ENCODE data around the gene C1RL.
"Not testable (repeated sequence)": the region's sequence is repeated elsewhere in the genome, so short reads cannot be mapped to it uniquely, and the experiment has no call there.

Gene C1RL

DNA sequence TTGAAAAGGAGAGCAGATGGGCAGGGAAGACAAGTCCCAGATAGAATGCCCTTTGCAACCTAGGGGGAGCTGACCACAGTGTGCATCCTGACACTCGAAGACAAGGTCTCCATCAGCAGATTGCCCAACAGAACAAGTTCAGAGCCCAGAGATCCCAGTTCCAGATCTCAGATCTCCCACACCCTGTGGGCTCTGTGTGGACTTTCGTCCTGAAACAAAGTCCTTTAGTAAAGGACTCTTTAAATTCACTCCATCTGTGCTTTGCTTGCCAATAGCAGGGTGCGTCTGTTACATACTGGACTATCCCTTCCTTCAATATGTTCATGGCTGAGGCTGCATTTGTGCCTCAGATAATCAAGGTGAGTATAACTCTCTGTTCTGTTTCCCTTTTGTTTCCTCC lies 8.7 kb upstream of the C1RL start:
- no peak for DNase-seq (ENCODE audit: extremely low spot score, insufficient read length, low read depth)
- FAIRE-seq, result no peak

DNA sequence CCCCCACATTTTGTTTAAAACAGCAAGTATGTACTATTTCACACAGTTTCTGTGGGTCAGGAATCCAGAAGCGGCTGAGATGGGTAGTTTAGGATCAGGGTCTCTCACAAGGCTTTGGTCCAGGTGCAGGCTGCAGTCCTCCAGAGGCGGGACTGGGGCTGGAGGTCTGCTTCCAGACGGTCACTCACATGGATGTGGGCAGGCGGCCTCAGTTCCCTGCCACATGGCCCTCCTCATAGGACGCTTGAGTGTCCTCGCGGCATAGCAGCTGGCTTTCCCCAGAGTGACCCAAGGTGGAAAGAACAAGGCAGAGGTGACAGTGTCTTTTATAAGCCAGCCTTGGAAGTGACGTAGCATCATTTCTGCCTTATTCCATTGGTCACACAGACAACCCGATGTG lies 7.9 kb upstream of the C1RL start:
- no peak for FAIRE-seq
- DNase-seq (ENCODE audit: extremely low spot score, insufficient read length, low read depth), result no peak

DNA sequence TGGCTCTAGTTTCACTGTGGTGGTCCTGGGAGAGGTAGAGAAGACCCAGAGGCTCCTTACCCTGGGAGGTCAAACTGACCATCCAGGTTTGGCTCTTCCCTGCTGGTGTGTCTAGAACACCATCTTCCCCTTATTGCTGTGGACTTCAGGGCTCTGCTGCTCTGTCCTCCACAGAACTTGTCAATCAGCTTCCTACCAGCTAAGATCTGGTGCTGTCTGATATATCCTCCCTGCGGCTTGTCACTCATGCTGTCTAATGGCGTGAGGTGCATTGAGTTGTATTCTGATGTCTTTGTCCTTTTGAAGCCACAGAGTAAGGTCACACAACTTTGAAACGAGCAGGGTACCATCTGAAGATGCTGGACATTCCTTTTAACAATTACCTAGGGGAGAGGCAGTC lies 7.2 kb upstream of the C1RL start:
- no peak for DNase-seq (ENCODE audit: extremely low spot score, insufficient read length, low read depth)
- FAIRE-seq, result no peak

DNA sequence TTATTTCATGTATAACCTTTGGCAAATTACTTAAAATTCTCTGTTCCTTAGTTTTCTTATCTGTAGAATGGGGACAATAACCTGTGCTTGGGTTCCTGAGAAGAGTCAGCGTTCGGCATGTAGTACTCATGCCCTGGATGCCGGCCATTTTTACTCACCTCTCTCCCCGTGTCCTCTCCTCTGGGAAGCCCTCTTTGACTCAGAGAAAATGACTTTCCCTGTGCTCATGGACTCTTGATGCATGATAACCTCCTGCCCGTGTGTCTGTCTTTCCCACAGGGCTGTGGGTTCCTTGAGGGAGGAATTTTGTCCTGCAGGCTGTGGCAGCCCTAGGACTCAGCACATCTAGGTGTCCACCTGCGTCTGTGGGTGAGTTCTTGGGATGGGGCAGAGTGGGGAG lies 5.8 kb upstream of the C1RL start:
- no peak for DNase-seq (ENCODE audit: extremely low spot score, insufficient read length, low read depth)
- no peak for FAIRE-seq

DNA sequence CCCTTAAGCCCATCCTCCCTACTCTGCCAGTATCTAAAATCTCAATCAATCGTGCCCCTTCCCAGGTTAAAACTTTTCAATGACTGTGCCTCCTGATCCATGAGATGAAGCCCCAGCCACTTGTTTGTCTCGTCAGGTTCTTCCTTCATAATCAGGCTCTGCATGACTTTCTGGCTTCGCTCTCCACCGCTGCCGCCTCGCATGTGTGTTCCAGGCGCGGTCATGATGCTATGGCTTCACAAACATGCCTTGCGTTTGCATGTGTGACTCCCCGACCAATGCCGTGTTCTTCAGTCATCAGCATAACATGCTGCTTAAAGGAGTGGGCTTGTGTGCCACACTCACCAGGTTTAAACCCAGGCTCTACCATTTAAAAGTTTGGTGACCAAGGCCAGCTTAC lies 5.0 kb upstream of the C1RL start:
- FAIRE-seq, result no peak
- no peak for DNase-seq (ENCODE audit: extremely low spot score, insufficient read length, low read depth)

DNA sequence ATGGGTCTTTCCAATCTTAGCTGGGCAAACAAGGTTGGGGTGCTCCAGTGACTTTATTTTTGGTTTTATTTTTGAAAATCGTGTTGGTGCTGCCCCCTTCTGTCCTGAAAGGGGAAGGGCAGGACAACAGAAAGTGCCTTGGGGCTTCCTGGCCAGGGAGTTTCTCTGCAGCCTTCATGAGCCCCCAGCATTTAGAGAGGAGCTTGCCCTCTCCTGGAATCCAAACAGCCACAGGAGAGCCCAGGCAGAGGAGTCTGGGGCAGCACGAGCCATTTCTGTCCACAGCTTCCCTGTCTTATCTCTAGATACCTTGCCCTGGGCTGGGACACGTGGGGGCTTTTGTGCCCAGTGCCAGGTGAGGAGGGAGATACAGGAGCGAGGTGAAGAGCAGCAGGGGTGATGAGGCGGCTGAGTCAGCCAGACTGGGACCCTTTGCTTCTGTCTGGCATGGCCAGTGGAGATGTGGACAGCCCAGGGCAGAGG lies 4.4 kb upstream of the C1RL start:
- FAIRE-seq (peak; percentile 75), DNase-seq (ENCODE audit: extremely low spot score, insufficient read length, low read depth) (no peak)

DNA sequence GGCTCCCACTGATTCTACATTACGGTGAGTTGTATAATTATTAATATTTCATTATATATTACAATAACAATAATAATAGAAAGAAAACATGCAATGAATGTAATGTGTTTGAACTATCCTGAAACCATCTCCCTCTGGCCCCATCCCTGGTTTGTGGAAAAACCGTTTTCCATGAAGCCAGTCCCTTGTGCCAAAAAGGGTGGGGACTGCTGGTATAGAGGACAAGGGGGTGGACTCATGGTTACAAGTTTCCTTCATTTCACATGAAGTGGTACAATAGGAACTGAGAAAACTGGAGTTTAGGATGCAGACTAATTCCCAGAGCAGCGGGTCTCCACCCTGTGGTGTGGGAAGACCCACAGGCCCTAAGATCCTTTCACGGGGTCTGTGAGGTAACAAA lies 3.0 kb upstream of the C1RL start:
- FAIRE-seq (no peak), DNase-seq (ENCODE audit: extremely low spot score, insufficient read length, low read depth) (no peak)

DNA sequence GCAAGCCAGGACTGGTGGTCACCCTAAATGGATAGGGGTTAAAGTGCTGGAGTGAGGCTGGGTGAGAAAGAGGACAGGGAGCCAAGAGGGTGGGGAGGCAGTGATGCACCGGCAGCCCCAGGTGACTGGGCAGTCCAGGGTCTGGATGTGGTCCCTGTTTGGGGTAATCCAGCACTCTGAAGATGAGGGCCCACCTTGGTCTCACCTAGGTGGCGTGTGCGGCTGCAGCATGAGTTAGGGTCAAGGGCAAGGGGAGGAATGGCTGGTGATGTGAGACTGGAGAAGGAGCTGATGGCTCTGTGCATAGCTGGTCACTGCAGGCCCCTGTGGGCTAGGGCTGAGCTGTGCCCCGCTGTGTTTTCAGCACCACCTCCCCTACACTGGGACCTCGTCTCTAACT lies 1.6 kb upstream of the C1RL start:
- FAIRE-seq, result no peak

DNA sequence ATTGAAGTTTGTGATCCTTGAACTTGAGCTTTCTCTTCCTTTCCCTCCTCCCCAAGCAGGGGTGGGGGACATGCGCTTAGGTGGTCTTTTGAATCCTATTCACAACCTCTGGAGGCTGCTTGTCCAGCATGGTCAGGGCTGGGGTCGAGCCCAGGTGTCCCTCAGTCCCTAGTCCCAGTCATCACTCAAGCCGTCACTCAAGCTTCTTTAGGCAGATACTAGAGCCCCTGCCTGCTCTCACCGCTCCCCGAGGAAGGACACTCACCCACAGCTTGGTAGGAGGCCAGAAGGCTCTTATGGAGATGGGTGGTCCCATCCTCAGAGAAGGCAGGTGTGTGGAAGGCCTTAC lies 532 bp upstream of the C1RL start:
- DNase-seq (ENCODE audit: extremely low spot score, insufficient read length, low read depth), result no peak
- no peak for FAIRE-seq

More for the DNA sequence above, 1.6 kb upstream of the C1RL start:
- no peak for DNase-seq (ENCODE audit: extremely low spot score, insufficient read length, low read depth)

DNA sequence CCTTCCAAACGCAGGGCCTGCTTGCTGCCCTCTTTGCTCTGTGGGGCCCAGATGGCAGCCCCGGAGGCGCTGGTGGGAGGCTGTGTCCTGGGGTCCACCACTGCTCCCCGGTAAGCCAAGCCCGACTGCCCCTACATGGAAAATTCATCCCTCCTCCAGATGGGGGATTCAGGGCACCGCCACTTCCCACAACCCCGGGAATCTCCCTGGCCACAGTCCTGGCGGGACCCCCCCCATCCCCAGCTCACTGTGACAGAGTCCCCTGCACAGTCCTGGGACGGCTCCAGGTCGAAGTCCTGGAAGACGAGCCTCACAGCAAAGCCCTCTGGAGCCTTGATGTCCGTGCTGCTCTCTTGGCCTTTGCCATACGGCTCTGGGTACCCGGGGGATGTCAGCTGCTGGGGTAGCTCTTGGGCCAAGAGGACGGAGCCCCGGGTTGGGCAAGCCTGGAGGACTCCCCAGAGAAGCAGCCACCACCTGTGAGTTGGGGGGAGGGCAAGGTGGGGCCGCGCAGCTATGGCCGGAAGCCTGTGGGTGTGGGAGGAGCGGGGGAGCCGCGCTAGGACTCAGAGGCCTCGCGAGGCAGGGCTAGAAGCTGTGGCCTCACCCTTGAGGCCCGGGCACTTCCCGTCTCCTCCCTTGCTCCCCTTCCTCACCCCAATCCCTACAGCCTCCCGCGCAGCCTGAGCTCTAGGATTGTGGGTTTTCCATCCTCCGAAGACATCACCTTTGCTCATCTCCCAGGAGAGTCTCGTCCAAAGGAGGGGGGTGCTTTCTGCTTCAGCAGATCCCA lies 815 bp downstream of the C1RL start:
- DNase-seq (ENCODE audit: extremely low spot score, insufficient read length, low read depth) (peak; percentile 81), FAIRE-seq (peak; percentile 98)

DNA sequence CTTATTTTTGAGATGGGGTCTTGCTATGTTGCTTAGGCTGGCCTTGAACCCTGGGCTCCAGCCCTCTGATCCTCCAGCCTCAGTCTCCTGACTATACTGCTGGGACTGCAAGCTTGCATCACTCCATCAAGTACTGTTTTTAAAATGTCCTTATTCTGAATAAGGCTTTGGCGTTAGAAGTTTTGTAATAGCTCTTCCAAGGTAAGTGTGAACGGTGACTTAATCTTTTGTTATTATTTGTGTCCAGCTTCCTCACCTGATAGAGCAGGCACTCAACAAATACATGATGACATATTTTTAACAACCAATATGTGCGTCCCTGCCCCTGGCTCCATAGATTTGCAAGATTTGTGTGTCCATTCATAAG lies 1.4 kb downstream of the C1RL start:
- no peak for DNase-seq (ENCODE audit: extremely low spot score, insufficient read length, low read depth)
- FAIRE-seq, result peak; percentile 66

DNA sequence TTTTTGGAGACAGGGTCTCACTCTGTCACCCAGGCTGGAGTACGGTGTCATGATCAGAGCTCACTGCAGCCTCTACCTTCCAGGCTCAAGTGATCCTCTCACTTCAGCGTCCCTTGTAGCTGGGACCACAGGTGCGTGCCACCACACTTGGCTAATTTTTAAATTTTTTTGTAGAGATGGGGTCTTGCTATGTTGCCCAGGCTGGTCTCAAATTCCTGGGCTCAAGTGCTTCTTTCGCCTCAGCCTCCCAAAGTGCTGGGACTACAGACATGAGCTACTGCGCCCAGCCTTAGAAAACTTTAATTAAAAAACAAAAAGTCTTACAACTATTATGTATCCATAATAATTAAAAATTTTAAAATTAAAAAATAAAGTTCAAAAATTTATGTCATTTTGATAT lies 1.8 kb downstream of the C1RL start:
- not testable (repeated sequence) for FAIRE-seq; DNase-seq (ENCODE audit: extremely low spot score, insufficient read length, low read depth)

DNA sequence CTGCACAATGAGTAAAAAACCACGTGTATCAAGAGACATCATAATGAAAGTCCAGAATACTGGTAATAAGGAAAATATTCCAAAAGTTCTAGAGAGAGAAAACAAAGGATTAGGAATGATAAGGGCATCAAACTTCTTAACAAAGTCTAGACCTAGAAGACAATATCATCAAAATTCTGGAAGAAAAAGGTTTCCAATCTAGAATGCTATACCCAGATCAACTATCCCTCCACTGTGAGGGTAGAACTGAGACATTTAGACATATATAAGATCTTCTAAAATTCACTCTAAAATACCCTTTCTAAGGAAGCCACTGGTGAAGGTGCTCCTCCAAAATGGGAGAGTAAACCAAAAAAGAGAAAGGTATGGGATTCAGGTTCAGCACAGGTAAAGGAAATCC lies 2.9 kb downstream of the C1RL start:
- DNase-seq (ENCODE audit: extremely low spot score, insufficient read length, low read depth) (no peak), FAIRE-seq (no peak)

DNA sequence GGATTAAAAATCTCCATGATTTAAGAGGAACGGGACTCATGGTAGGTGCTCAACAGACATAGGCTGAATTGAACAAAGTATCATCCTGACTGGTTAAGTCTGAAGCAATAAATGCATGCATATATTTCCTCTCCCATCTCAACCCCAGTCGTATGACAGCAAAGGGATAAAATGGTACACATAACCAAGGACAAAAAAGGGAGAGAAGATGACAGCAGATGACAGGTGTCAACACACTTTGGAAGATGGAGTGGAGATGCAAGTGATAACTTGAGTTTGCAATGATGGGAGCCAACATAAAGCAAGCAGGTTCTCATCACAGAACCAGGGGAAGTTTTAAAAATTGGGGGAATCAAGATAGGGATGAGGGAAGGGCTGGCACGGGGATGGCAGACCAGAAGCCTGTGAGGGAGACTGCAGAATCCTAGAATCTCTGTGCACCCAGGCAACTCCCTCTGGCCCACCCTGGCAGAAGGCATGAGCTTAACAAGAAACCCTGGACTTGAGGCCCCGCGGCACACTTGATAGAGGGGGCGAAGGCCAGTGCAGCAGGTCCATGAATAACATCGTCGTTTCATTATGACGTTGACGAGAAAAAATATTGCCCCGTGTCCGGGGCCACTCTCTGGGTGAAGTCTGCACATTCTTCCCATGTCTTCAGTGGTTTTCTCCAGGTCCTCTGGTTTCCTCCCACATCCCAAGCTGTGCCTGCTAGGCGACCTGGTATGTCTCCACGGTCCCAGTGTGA lies 5.0 kb downstream of the C1RL start:
- DNase-seq (ENCODE audit: extremely low spot score, insufficient read length, low read depth), result no peak
- FAIRE-seq, result no peak

DNA sequence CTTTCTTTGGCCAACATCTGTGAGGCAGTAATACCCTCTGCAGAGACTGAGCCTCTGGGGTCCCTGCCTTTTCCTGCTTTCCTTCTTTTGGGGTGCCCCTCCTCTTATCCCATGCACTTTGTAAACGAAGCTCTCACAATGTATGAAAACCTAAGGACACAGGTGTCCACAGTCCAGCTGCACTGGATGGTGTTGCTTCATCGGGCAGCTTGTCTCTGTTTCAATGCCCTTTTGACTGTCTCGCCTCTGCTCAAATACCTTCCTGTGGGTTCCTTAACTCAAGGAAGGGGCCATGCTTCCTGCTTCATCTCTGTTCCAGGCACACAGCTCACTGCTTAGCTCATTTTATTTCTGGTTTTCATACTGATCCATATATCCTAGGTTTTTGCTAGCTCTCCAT lies 6.4 kb downstream of the C1RL start:
- FAIRE-seq (no peak), DNase-seq (ENCODE audit: extremely low spot score, insufficient read length, low read depth) (no peak)

DNA sequence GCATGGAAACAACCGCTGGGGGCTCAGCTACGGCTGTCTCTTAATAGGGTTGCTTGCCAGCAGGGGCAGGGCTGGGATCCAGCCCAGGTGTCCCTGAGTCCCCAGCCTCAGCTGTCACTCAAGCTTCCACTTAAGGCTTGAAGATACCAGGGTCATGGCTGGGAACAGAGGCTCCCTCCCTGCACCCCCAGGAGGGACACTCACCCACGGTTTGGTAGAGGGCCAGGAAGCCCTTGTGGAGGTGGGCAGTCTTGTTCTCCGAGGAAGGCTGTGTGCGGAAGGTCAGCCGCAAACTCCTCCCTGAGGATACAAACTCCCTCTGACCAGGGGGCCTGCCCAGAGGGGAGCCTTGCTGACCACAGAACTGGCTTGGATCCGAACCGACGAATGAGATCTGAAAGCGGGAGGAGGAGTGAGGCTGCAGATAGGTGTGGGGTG lies 7.3 kb downstream of the C1RL start:
- DNase-seq (ENCODE audit: extremely low spot score, insufficient read length, low read depth) (no peak), FAIRE-seq (no peak)

DNA sequence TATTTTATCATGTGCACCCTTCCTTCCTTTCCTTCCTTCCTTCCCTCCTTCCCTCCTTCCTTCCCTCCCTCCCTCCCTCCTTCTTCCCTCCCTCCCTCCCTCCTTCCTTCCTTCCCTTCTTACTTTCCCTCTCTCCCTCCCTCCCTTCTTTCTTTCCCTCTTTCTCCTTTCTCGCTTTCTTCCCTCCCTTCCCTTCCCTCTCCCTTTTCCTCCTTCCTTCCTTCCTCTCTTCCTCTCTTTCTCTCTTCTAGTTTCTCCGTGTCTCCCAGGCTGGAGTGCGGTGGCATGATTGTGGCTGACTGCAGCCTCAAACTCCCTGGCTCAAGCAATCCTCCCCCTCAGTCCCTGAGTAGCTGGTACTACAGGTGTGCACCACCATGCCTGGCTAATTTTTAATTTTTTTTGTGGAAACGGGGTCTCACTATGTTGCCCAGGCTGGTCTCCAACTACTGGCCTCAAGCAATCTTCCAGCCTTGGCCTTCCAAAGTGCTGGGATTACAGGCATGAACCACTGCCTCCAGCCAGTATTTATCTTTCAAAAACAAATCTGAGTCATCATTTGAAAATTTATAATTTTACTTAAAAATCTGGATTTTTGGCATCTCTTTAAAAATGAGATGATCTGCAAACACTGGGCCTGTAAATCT lies 7.8 kb downstream of the C1RL start:
- no peak for FAIRE-seq
- no peak for DNase-seq (ENCODE audit: extremely low spot score, insufficient read length, low read depth)

DNA sequence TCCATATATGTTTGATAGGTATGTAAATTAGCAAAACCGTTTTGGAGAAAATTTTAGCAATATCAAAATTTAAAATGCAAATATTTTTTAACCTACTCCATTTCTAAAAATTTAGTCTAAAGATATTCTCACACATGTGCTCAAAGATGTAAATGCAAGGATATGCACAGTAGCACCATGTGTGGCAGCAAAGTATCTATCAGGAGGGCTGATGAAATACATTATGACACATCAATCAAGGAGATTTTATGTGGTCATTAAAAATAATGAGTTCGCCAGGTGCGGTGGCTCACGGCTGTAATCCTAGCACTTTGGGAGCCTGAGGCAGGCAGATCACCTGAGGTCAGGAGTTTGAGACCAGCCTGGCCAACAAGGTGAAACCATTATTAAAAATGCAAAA lies 8.8 kb downstream of the C1RL start:
- FAIRE-seq, result no peak

DNA sequence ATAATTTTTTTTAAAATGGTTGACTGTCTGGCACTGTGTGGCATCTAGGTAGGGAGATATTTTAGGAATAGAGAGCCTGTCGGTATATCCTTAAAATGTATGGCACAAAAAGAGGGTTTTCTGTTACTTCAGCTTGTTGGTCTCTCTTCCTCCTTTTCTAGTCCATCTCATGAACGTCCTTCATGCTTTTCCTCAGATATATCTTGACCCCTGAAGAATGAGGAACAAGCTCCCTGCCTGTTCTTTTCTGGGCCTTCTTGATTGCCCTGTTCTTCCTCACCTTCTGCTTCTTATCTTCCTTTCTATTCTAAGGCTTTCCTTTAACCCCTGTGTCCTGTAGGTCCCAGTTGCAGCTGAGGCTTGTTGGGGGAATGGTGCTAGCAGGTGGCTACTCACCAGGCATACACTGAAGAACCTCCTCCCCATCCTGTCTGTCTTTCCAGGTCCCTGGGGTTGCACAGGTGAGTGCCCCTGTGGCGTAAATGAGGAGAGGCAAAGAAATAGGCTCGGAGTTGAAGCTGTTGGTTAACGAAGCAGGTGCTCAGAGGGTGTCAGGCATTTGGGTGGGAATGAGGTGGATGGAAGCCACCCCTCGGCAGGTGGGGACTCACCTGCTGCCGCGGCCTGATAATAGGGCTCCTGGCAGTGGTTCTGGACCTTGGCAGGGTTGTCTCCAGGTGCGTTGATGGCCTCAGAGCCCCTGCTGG lies 9.6 kb downstream of the C1RL start:
- FAIRE-seq (no peak), DNase-seq (ENCODE audit: extremely low spot score, insufficient read length, low read depth) (no peak)

More for the DNA sequence above, 8.8 kb downstream of the C1RL start:
- DNase-seq (ENCODE audit: extremely low spot score, insufficient read length, low read depth), result no peak

DNA sequence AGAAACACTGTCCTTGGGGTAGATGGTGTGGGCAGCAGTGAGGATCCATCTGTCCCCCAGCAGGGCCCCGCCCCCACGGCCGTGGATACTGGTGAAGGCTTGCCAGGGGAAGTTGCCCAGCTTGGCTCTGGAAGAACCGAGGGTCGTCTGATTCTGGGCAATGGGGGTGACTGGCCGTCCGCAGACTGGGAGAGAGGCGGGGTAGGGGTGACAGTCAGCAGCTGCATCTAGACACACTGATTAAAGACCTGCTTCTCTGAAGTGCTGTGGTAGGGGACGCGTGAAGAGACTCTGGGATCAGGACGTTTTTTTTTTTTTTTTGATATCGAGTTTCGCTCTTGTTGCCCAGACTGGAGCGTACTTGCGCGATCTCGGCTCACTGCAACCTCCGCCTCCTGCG lies 12.0 kb downstream of the C1RL start:
- no peak for FAIRE-seq
- DNase-seq (ENCODE audit: extremely low spot score, insufficient read length, low read depth), result no peak
